SH-SY5Y (cell line): ENCODE results near the gene RFC3.

ENCODE experiments used
- GATA2 ChIP-seq: IDR thresholded peaks from 2 replicates; pipeline ENCODE4 v1.6.1; 2011; ENCODE audit warnings: mild to moderate bottlenecking, low read depth, low read length
- GATA3 ChIP-seq: IDR thresholded peaks from 2 replicates; pipeline ENCODE4 v1.6.1; 2011; ENCODE audit warnings: low read depth, mild to moderate bottlenecking, low read length, moderate library complexity

DNA sequence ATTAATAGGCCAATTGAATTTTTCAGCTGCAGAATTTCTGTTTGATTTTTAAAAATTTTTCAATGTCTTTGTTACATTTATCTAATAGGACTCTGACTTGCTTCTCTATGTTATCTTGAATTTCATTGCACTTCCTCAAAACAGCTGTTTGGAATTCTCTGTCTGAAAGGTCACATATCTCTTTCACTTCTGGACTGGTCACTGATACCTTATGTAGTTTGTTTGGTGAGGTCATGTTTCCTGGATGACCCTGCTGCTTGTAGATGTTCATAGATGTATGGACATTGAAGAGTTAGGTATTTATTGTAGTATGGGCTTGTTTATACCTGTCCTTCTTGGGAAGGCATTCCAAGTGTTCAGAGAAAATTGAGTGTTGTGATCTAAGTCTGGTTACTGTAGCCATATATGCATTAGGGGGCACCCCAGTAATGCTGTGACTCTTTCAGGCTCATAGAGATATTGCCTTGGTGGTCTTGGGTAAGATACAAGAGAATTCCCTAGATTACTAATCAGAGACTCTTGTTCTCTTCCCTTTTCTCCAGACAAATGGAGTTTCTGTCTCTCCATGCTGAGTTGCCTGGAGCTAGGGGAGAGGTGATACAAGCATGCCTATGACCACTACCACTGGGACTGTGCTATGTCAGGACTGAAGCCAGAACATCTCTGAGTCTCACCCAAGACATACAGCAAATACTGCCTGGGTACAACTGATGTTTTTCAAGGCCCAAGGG, 27.8 kb downstream of the RFC3 start:
- no peak for TF ChIP-seq GATA3
- TF ChIP-seq GATA2 = no peak
